PC-3 (cell line): ENCODE results near the gene AFF3.

Source experiments
- CTCF ChIP-seq: fragments of 300-600 bp; sonication (generic); conservative IDR thresholded peaks from 2 replicates; pipeline ENCODE4 v1.5.1; 2017; ENCODE audit warnings: antibody characterized with exemption, low read depth, mild to moderate bottlenecking, low read length
- EZH2 ChIP-seq: fragments of 300-600 bp; sonication (generic); IDR thresholded peaks from one replicate; pipeline ENCODE4 v1.6.1; 2017; ENCODE audit warnings: antibody characterized with exemption, mild to moderate bottlenecking, low read length; ENCODE audit not compliant: unreplicated experiment
- EZH2phosphoT487 ChIP-seq: fragments of 300-600 bp; sonication (generic); IDR thresholded peaks from 2 replicates; pipeline ENCODE4 v1.6.1; 2018; ENCODE audit warnings: mild to moderate bottlenecking, antibody characterized with exemption, low read length, borderline replicate concordance

GRCh38 chr2:99942561-99943347 lies 199.6 kb downstream of the AFF3 start:
- no peak for TF ChIP-seq CTCF
- TF ChIP-seq EZH2 = no peak
- TF ChIP-seq EZH2phosphoT487 = no peak
